HG02610 (cell line): ENCODE data around the gene TULP4.

Experiments used
- ATAC-seq: cut with Tn5 transposase; IDR thresholded peaks from one replicate; pipeline ENCODE4 v1.9.1; 2021; ENCODE audit warnings: mild to moderate bottlenecking, moderate library complexity; ENCODE audit not compliant: unreplicated experiment

The TULP4 gene

DNA sequence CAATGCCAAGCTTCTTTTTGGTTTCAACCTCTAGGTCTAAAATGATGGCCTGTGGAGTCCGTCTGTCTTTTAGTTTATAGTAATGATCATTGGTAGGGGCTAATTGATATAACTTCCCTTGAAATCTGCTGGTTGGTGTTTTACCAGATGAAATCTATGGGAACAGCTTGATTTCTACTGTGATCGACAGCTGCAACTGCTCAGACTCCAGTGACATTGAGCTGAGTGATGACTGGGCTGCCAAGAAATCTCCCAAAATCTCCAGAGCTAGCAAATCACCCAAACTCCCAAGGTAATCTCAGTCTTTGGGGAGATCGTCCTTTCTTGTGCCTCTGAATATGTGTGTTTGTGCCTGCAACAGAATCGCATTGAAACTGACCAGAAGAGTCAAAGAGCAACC is 177.2 kb downstream of the TULP4 start:
- ATAC-seq: no peak

DNA sequence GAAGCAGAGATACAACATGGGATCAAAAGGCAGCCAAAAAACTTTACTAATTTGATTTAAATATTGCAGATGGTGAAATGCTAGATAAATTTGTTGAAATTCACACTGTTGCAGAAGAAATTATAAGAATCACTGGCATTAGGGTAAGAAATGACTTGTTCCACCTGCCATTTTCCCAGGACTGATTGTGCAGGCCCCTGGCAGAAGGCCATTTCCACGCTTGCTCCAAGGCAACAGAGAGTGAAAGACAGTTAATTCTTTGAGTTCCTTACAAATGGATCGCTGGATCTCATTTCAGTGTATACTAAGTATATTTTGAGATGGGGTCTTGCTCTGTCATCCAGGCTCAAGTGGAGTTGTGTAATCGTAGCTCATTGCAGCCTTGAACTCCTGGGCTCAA is 180.6 kb downstream of the TULP4 start:
- ATAC-seq: no peak

DNA sequence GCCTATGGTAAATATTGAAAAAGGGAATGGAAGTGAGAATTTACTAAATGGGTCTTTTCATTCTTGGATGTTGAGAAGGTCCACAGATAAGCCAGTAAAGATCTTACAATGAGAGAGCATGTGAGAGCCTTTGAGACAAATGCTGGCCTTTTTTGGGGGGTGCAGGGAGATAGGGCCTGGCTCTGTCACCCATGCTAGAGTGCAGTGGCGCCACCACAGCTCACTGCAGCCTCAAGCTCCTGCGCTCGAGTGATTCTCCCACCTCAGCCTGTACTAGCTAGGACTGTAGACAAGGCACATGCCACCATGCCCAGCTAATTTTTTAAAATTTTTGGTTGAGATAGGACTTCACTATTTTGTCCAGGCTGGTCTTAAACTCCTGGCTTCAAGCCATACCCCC is 184.4 kb downstream of the TULP4 start:
- ATAC-seq: no peak

DNA sequence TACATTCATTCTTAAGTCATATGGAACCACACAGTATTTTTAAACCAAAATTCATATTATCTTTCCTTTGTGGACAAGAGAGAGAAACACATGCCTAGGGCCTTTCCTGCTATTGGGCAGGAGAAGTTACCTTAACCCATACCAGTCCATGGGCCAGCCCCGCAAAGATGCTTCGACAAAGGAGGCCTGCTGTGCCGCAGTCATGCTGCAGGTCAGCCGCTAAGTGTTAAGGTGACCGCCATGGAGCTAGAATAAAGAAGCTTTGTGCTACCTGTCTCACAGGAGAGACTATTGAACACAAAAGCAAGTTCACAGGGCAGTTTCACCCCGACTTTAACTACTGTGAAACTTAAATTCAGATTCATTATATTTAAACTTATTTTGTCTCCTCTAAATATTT is 185.4 kb downstream of the TULP4 start:
- ATAC-seq: no peak

DNA sequence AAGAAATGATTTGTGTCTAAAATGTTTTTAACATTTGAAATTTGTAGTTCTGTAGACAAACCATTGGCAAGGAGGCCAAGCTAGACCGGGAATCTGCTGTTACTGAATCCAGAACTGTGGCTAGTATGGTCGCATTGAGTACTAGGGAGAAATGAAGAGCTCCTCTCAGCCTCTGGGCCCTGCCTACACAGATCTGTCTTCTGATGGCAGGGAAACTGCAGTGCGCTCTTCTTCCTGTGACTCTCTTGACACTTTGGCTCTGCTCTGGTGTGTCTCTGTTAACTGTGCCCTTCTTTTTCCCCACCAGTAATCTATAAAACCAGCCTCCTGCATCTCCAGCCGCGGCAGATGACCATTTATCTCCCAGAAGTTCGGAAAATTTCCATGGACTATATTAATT is 186.1 kb downstream of the TULP4 start:
- ATAC-seq: no peak

DNA sequence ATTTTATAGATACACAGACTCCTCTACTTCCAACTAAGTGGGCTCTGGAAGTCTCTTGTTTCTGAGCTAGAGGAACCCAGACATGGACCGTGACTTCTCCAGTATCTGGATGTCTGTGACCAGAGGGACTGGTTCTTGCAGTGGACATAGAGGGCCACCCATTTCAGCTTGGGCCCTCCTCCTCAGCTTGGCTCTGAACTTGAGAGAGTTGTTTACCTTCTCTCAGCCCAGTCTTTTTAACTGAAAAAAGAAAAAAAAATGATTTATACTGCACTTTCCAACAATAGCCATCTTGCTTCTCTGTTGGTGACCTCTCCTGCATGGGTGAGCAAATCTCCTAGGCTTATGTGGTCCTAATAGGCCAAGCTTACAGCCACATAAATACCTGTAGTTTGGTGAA is 187.3 kb downstream of the TULP4 start:
- ATAC-seq: no peak

DNA sequence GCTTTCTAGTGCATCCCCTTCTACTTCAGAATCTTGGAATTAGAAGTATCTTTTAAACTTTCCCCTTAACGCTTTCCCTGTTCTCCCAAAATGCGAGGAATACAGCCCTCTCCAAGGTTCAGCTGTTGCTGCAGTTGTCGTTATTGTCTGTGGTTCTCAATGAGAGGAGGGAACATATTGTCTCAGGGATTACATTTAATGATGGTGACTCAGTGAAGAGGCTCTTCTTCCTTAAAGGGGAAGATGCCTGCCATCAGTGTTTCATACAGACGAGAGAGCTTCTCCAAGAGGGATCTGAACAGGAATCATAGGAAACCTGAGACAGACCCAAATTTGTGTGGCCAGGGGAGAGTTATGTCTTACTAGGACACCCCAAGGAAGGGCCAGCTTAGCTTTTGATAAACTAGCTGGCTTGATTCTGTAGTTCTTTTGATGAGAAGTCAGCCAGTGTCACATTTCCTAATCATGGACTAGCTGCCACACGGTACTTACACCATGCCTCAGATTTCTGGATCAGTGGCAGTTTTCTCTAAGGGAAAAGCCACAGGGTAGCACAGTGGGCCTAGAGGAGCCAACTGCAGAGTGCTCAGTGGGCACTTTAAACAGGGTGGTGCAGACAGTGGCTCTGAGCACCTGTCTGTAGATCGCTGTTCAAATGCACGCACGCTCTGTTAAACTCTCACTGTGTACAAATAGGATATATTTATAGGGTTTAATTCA is 187.9 kb downstream of the TULP4 start:
- ATAC-seq: no peak

DNA sequence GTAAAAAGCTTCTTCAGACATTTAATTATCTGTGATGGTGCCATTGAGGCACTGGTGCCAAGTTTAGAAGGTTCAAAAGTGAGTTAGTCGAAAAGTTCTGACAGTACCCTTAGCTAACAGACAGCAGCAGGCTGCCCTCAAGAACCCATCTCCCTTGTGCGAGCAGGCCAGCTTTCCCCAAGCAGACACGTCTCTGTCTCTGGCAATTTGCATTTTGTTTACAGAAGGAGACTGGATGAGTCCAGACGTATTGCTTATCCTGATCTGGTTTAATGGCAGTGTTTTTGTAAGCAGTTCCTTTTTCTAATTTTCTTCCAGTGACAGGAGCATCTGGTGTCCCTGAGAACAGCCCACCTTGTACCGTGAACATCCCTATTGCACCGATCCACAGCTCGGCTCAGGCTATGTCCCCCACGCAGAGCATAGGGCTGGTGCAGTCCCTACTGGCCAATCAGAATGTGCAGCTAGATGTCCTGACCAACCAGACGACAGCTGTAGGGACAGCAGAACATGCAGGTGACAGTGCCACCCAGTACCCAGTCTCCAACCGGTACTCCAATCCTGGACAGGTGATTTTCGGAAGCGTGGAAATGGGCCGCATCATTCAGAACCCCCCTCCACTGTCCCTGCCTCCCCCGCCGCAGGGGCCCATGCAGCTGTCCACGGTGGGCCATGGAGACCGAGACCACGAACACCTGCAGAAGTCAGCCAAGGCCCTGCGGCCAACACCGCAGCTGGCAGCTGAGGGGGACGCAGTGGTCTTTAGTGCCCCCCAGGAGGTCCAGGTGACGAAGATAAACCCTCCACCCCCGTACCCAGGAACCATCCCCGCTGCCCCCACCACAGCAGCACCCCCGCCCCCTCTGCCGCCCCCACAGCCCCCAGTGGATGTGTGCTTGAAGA is 189.3 kb downstream of the TULP4 start:
- no peak for ATAC-seq

DNA sequence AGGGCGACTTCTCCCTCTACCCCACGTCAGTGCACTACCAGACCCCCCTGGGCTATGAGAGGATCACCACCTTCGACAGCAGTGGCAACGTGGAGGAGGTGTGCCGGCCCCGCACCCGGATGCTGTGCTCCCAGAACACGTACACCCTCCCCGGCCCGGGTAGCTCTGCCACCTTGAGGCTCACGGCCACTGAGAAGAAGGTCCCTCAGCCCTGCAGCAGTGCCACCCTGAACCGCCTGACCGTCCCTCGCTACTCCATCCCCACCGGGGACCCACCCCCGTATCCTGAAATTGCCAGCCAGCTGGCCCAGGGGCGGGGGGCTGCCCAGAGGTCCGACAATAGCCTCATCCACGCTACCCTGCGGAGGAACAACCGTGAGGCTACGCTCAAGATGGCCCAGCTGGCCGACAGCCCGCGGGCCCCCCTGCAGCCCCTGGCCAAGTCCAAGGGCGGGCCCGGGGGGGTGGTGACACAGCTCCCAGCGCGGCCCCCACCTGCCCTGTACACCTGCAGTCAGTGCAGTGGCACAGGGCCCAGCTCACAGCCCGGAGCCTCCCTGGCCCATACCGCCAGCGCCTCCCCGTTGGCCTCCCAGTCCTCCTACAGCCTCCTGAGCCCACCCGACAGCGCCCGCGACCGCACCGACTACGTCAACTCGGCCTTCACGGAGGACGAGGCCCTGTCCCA is 190.1 kb downstream of the TULP4 start:
- no peak for ATAC-seq

DNA sequence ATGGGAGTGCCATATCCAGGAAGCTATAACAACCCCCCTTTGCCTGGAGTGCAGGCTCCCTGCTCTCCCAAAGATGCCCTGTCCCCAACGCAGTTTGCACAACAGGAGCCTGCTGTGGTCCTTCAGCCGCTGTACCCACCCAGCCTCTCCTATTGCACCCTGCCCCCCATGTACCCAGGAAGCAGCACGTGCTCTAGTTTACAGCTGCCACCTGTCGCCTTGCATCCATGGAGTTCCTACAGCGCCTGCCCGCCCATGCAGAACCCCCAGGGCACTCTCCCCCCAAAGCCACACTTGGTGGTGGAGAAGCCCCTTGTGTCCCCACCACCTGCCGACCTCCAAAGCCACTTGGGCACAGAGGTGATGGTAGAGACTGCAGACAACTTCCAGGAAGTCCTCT is 191.0 kb downstream of the TULP4 start:
- ATAC-seq: no peak

DNA sequence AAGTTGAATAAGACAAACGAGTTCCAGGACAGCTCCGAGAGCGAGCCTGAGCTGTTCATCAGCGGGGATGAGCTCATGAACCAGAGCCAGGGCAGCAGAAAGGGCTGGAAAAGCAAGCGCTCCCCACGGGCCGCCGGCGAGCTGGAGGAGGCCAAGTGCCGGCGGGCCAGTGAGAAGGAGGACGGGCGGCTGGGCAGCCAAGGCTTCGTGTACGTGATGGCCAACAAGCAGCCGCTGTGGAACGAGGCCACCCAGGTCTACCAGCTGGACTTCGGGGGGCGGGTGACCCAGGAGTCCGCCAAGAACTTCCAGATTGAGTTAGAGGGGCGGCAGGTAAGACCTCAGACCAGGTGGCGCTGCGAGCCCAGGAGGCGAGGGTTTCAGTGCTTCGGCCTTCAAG is 191.6 kb downstream of the TULP4 start:
- ATAC-seq: no peak

DNA sequence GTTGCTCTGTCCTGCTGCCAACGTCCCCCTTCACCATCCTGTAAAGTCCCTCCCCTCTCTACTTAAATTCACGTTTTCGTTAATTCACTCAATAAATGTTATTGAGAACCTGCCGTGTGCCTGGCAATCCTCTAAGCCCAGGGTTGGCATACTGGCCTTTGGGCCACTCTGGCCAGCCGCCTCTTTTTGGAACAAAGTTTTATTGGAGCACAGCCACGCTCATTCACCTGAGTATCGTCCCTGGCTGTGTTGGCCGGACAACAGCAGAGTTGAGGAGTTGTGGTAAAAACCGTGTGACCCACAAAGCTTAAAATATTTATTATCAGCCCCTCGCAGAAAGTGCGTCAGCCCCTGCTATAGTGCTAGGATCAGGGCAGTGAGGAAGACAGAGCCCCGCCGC is 192.9 kb downstream of the TULP4 start:
- no peak for ATAC-seq

DNA sequence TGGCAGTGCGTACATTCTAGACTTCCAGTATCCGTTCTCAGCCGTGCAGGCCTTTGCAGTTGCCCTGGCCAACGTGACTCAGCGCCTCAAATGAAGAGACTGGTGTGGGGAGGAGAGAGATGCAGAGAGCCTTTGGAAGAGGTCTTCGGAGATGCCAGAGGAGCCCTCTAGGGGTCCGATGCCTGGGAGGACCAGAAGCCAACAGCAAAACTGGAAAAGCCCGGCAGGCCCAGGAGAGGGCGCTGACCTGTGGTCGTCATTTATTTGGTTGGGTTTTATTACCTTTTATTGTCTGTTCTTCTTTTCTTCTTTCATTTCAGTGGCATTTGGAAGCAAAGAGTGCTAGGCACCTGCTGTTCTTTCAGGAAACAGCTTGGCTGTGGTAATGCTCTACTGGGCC is 194.3 kb downstream of the TULP4 start:
- ATAC-seq: no peak

DNA sequence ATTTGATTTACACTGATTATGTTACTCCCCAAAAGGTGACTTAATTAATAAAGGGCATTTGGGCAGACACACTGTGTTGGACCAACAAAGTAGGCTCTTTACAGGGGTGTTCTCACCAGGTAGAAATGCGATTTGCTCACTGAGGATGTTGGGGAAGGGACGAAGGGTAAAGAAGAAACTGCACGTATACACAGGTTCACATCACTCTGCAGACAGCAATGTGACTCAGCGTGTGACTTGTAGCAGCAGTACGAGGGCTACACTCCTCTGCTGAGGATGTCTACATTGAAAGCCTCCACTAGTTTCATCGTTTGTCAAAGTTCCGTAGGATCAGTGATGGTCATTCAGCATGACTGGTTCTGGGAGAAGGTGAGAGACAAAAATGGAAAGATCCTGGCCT is 194.9 kb downstream of the TULP4 start:
- no peak for ATAC-seq

DNA sequence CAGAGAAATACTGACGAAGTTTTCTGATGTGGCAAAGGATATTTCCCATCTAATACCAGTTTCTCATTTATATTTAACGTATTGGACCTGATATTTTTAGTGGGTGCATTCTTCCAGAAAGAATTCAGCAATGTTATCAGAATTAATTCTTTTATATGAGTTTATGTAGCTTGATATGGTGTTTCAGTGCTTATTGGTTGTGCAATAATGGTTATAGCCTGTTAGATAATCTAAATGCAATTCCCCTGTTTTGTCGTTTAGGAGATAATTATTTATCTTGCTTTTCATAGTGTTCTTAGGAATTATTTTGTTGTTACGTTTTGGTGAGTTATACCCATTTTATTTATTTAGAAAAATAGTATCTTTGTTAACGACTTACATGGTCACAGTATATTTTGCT is 196.2 kb downstream of the TULP4 start:
- no peak for ATAC-seq

DNA sequence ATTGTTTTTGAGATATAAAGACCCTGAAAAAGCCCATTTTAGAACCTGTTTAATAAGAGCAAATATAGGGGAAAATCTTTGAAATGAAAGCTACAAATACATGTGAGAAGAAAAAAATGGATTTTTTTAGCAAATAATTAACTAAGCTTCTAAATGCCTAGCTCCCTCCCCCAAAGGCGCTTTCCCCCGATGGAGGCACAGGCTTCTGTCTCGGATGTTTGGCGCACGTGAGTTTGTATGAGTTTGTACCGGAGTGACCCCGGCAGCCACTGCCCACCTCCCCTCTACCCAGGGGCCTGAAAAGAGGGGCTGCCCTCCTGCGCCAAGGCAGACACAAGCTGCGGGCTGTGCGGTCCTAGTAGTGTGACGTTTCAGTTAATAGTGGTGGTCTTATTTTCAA is 197.2 kb downstream of the TULP4 start:
- ATAC-seq: no peak

DNA sequence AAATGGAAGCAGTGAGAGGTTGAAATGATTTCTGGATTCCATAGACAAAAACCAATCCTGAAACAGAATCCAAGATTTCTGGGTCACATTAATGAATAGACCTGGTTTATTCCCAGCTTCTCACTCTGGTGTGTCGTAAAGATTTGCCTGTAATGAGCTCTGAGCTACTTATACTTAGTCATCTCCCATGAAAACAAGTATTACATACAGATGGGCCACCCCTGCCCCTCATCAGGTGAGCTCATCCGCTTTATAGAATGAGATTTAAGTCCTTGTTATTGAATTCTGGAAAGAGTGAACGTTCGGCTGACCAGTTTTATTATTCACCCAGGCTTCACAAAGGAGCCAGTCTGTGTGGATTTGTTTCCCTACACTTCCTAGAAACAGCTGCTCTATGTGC is 200.5 kb downstream of the TULP4 start:
- ATAC-seq: no peak

DNA sequence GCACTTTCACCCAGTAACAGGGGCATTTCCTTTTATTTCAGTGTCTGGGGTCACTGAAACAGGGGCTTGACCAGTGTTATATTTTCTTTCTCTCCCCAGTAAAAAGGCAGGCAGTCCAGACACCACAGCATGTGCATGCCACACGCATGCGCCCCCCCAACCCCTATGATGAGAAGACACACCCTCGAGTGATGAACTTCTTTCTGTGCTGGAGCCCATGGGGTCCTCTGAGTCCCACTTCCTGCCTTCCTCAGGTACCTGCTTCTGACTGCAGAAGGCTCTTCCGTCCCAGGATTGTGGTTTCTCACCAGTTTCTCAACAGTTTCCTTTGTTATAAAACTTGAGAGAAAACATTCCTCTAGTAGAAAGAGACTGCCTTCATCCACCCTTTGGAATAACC is 201.9 kb downstream of the TULP4 start:
- ATAC-seq: no peak

DNA sequence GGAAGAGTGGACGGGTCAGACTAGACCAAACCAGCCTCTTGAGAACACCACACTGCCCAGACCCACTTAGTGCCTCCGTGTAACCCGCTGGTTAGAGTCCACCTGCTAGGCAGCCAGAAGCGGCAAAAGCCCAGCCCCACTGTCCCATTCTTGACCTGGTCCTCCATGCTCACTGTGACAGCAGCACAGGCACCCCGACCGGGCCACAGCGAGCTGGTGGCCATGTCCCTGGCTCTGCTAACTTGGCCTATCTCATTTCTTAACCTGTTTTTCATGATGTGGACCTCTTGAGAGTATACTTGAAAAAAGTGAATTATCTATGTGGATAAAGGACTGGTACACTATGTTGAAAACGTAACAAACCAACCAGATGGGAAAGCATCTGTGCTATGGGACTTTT is 202.7 kb downstream of the TULP4 start:
- no peak for ATAC-seq

DNA sequence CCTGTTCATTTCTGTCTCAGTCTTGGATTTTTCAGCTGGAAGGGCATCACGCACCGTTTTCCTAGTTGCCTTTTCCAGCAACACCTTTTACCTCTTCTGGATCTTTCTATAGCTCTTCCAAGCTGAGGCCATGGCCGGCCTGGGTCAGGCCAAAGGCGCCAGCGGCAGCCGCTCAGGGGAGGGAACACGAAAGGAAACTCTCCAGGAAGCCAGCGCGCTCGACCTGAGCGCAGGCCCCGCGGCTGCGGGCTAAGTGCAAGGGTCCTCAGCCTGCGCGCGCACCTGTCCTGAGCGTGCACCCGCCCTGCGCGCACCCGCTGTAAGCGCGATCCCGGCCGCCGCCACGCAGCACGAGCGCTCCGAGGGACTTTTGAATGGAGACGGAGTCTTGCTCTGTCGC is 203.8 kb downstream of the TULP4 start:
- no peak for ATAC-seq

DNA sequence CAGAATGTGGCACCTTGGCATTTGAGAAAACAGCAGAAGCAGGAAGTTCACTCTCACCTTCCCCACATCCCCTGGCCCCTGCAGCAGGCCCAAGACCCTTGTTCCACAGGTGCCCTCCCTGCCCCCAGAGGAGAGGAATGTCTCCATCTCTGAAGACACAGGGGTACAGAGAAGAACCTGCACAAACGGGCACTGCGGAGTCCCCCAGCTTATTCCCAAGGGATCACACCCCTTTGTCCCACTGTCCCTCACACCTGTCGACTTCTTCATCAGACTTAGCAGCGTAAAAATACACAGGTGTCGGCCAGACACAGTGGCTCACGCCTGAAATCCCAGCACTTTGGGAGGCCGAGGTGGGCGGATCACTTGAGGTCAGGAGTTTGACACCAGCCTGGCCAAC is 204.8 kb downstream of the TULP4 start:
- no peak for ATAC-seq

DNA sequence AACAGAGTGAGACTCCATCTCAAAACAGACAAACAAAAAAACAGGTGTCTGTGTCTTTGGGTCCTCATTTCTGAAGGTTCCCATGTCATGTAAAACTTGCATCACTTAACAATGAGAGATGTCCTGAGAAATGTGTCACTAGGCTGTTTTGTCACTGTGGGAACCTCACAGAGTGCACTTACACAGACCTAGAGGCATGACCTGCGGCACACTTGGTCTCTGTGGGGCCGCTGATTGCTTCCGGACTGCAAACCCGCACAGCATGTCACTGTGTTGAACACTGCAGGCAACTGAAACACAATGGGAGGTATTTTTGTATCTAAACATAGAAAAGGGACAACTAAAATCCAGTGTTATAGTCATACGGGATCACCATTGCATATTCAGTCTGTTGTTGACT is 205.3 kb downstream of the TULP4 start:
- ATAC-seq: peak; percentile 4
